ENCODE measurements around the gene NMD3. TPM values are rescaled to one million over a fixed set of nuclear protein-coding genes. Genes with fewer than 3 reads are reported as not detected.

Gene NMD3
- total RNA-seq (10 to 100 TPM; 50.9 to 76.9 (median 61.9) TPM), polyA plus RNA-seq (10 to 100 TPM; 22.2 to 25.1 TPM)
- long read RNA-seq, donor 1, transcript NMD3-201 (16 exons, 3,049 nt) = major isoform, 88 of 131 reads
- long read RNA-seq, donor 1, partial matches to known transcripts = 2 of 131 reads
- long read RNA-seq, donor 1, other reads (novel, unspliced or antisense) = 39 of 131 reads
- long read RNA-seq, donor 2, transcript NMD3-201 (16 exons, 3,049 nt) = major isoform, 90 of 128 reads
- long read RNA-seq, donor 2, partial matches to known transcripts = 4 of 128 reads
- long read RNA-seq, donor 2, other reads (novel, unspliced or antisense) = 33 of 128 reads
- long read RNA-seq, donor 3, transcript NMD3-201 (16 exons, 3,049 nt) = major isoform, 234 of 335 reads
- long read RNA-seq, donor 3, partial matches to known transcripts = 15 of 335 reads
- long read RNA-seq, donor 3, other reads (novel, unspliced or antisense) = 82 of 335 reads

DNA sequence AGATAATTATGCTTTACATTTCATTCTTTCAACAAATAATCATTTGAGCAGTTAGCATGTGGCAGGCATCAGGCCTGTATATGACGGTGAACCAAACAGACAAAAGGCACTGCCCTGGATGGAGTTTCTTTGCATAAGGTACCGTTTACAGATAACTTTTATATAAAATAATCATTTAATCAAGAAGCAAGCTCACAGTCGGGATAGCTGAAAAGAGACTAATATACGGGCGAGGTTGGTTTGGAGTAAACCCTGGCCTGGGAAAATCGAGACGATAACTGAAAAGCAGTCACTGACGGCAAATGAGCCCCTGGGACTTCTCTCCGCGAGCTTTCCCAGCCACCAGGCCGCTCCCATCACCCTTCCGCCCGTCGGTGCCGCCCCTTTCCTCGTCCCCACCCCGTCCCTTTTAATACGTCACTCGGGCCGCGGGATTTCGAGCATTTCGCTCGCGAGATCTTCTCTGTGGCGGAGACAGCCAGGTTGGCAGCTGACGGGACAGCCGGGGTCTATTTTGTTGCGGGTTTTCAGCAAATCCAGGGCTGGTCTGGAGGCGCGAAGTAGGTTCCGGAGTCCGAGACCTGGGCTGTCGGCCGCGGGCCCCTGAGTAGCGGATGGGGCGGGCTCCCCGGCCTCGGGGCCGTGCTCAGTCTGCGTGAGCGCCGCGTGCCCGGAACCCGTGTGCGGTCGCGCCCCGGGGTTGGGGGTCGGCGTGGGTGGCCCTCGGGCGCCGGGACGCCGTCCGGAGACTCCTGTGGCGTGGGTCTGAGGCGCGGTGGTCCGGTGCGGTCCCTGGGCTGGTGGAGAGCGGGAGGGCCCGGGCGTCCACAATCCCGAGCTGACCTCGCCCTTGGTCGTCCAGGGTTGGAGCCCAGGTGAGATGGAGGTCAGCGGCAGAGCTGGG lies at the start of gene NMD3:
Gene NMD3 (plus strand): TSS at position 462 of the 904 bp plus-strand sequence. CDS start 703 bp downstream, outside the sequence.
- intact Hi-C loops (cut with DNase I) = loop anchor here in 4 of 10 donors (5.0 to 10.0 kb wide), 4 partner anchors 116 to 466 kb away; partner anchors contain the start of genes B3GALNT1 (in 2 of the 4) and PPM1L (in 2 of the 4)
- TF ChIP-seq, protein P1, sequence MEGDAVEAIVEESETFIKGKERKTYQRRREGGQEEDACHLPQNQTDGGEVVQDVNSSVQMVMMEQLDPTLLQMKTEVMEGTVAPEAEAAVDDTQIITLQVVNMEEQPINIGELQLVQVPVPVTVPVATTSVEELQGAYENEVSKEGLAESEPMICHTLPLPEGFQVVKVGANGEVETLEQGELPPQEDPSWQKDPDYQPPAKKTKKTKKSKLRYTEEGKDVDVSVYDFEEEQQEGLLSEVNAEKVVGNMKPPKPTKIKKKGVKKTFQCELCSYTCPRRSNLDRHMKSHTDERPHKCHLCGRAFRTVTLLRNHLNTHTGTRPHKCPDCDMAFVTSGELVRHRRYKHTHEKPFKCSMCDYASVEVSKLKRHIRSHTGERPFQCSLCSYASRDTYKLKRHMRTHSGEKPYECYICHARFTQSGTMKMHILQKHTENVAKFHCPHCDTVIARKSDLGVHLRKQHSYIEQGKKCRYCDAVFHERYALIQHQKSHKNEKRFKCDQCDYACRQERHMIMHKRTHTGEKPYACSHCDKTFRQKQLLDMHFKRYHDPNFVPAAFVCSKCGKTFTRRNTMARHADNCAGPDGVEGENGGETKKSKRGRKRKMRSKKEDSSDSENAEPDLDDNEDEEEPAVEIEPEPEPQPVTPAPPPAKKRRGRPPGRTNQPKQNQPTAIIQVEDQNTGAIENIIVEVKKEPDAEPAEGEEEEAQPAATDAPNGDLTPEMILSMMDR (IDR thresholded peaks at IDR 0.05) = no peak
- peak; percentile 97 to 98 (median 97) for ATAC-seq
- Histone ChIP-seq H3K9me3 (no peaks in the 10 kb centered on the region), H3K27me3 (no peaks in the 10 kb centered on the region), H3K4me1 (peaks cover 0 to 54% (median 47%) of the 10 kb centered on the region in 9 donors), H3K27ac (peak within 1 kb of the TSS; percentile 87 to 99 (median 97)), H3K36me3 (peaks cover 0 to 23% (median 0%) of the 10 kb centered on the region in 9 donors), H3K4me3 (peak within 1 kb of the TSS; percentile 84 to 99 (median 93))
- peak; percentile 97 to 98 for DNase-seq
- 0% methylated on average over 66 to 71 of the region's 71 CpGs for WGBS, 2 donors

DNA sequence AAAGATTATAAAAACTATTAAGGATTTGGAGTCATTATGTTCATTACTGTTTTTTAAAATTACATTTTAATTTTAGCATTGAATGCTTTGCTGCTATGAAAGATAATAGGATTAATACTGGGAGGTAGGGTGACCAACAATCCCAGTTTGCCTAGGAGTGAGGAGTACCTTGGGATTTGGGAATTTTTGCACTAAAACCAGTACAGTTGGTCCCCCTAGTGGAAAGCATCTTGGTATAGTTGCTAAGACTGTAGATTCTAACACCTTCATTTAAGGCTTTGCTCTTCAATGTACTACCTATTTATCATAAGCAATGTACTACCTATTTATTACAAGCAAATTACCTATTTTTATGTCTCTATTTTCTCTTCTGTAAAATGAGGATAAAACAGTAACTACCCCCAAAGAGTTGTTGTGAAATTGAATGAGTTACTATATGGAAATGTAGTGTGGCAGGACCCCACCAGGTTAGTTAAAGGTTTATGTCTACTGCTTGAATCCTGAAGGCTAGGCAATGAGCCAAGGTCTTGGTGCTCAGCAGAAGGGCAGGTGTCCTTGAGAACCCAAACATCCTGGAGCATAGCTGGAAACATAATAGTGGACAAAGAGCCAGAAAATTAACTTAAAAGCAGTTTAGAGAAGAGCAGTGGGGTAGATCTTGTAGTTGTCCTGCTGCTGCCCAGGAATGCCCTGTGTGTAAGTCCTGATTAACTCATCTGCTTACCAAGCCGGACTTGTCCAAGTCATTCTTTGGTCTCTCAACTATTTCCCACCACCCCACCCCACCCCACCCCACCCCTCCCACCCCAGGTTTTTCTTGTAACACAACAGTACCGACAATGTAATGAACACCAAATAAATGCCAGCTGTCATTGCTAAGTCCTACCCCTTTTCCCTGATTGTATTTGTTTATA lies 49.2 kb upstream of the NMD3 start:
- Histone ChIP-seq H3K9me3 (peaks cover 0 to 9% (median 0%) of the 10 kb centered on the region in 11 donors), H3K36me3 (no peaks in the 10 kb centered on the region), H3K4me1 (peaks cover 0 to 20% (median 11%) of the 10 kb centered on the region in 9 donors), H3K27ac (peak overlapping the region in 7 of 10 donors; percentile 5 to 60 (median 53)), H3K4me3 (no peak overlapping the region), H3K27me3 (no peaks in the 10 kb centered on the region)
- 76 to 87% methylated on average over 2 of the region's 2 CpGs for WGBS, 2 donors
- no peak for DNase-seq
- intact Hi-C loops (cut with DNase I) = loop anchor here in 1 of 10 donors (10.0 kb wide), 1 partner anchor 67 kb away; the partner anchor contains the start of gene B3GALNT1
- TF ChIP-seq, protein P1 (IDR thresholded peaks at IDR 0.05) = peak in 6 of 9 donors; percentile 12 to 54 (median 36)
- peak in 5 of 8 donors; percentile 28 to 69 (median 59) for ATAC-seq

DNA sequence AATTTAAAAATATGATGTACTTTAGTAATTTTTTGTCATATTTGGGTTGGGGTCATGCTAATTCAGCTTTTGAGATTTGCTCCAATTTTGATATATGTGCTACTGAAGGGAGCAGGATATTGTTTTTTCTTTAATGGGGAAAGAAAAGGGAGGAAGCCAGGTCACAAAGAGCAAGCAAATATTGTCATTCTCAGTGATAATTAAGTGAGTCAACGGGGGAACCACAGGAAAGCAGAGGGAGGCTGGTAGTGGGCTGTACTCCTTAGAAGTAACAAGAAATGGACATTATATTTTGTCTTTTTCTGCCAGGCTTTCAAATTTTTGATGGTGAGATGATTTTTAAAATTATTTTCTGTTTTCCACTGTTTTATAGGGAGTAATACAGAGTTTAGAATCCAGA lies 45.6 kb upstream of the NMD3 start:
- no peaks in the 10 kb centered on the region for H3K36me3 ChIP-seq
- H3K27me3 ChIP-seq = no peaks in the 10 kb centered on the region
- DNase-seq (no peak), ATAC-seq (no peak)
- no peak overlapping the region for H3K4me3 ChIP-seq
- TF ChIP-seq, protein P1 (IDR thresholded peaks at IDR 0.05) = no peak
- H3K9me3 ChIP-seq = peaks cover 0 to 9% (median 0%) of the 10 kb centered on the region in 11 donors
- intact Hi-C loops (cut with DNase I) = loop anchor here in 1 of 10 donors (10.0 kb wide), 1 partner anchor 71 kb away; the partner anchor contains the start of gene B3GALNT1
- peaks cover 0 to 21% (median 11%) of the 10 kb centered on the region in 9 donors for H3K4me1 ChIP-seq
- H3K27ac ChIP-seq = no peak overlapping the region
- WGBS, 2 donors = 63 to 64% methylated on average over 1 of the region's 1 CpG

Data from heart right ventricle (tissue), 16 donors.